HPDE6-E6E7 (cell line): Measurements from ENCODE around the gene CCDC195.
"Not testable (repeated sequence)": the region's sequence is repeated elsewhere in the genome, so short reads cannot be mapped to it uniquely, and the experiment has no call there.

Source experiments
- DNase-seq: peaks from one replicate; pipeline ENCODE4 v3.0.0; 2011; ENCODE audit warnings: missing footprints; ENCODE audit errors: extremely low spot score

Gene CCDC195

GRCh38 chr2:224690868-224691267 is 25.3 kb downstream of the CCDC195 start:
- DNase-seq = no peak

GRCh38 chr2:224689539-224689938 is 26.6 kb downstream of the CCDC195 start:
- no peak for DNase-seq

GRCh38 chr2:224688997-224689396 is 27.2 kb downstream of the CCDC195 start:
- DNase-seq = no peak

- no peak for DNase-seq
Measured at GRCh38 chr2:224687156-224687555, 29.0 kb downstream of the CCDC195 start.

- DNase-seq = no peak
Measured at GRCh38 chr2:224685121-224685520, 31.0 kb downstream of the CCDC195 start.

- DNase-seq = no peak
Measured at GRCh38 chr2:224682134-224682533, 34.0 kb downstream of the CCDC195 start.

- DNase-seq = no peak
Measured at GRCh38 chr2:224671731-224672130, 44.4 kb downstream of the CCDC195 start.

GRCh38 chr2:224670203-224670602 is 46.0 kb downstream of the CCDC195 start:
- no peak for DNase-seq

GRCh38 chr2:224669449-224669848 is 46.7 kb downstream of the CCDC195 start:
- no peak for DNase-seq

- DNase-seq = no peak
Measured at GRCh38 chr2:224668123-224668909, 47.8 kb downstream of the CCDC195 start.

GRCh38 chr2:224666951-224667553 is 49.1 kb downstream of the CCDC195 start:
- no peak for DNase-seq

GRCh38 chr2:224663322-224663721 is 52.8 kb downstream of the CCDC195 start:
- not testable (repeated sequence) for DNase-seq

GRCh38 chr2:224661708-224662107 is 54.5 kb downstream of the CCDC195 start:
- DNase-seq = not testable (repeated sequence)

- no peak for DNase-seq
Measured at GRCh38 chr2:224659714-224660113, 56.5 kb downstream of the CCDC195 start.

- no peak for DNase-seq
Measured at GRCh38 chr2:224658780-224659405, 57.3 kb downstream of the CCDC195 start.

- no peak for DNase-seq
Measured at GRCh38 chr2:224657349-224657748, 58.8 kb downstream of the CCDC195 start.

GRCh38 chr2:224655006-224655537 is 61.1 kb downstream of the CCDC195 start:
- DNase-seq = no peak
